ENCODE data around the gene COL23A1. TPM values are rescaled to one million over a fixed set of nuclear protein-coding genes. Genes with fewer than 3 reads are reported as not detected.

The COL23A1 gene
- total and polyA plus RNA-seq, 2 experiments from 2014 or later: 4.8 to 8.2 TPM

DNA sequence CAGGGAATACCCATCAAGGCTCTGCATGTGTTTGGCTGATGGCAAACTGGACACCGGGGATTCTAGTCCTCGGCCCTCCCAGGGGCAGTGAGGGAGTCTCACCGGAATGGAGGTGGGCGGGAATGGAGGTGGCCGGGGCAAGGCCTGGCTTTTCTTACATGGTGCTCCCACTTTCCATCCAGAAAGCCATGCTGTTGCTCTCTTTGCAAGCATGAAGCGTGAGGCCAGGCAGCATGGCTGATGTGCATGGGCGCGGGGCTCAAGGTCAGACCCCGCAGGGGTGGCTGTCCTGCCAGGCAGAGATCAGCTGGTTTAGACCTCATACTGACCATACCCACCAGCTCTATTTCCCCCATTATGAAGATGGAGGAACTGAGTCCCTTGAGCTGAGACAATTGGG, 249.6 kb downstream of the COL23A1 start:
- no peaks in the 10 kb centered on the region for H3K27me3 ChIP-seq (ENCODE audit: insufficient read depth)
- Mint-ChIP-seq H3K27me3 (ENCODE audit: insufficient read depth, low read depth, poor library complexity) (peaks cover 6% of the 10 kb centered on the region), H3K36me3 (ENCODE audit: low read depth) (peaks cover 3% of the 10 kb centered on the region; the same call in 1 of the 3 replicates), H3K4me3 (no peak overlapping the region), H3K4me1 (peaks cover 7% of the 10 kb centered on the region), H3K27ac (no peak overlapping the region), H3K9me3 (no peaks in the 10 kb centered on the region)
- DNase-seq (ENCODE audit: low spot score) (no peak), ATAC-seq (no peak)
- H3K9me2 ChIP-seq (ENCODE audit: insufficient read depth): no peaks in the 10 kb centered on the region
- no peaks in the 10 kb centered on the region for H3F3A ChIP-seq (replicated peaks; ENCODE audit: low read depth)
- H3K4me3 ChIP-seq: no peak overlapping the region
- no peak overlapping the region for H2AFZ ChIP-seq
- H3K4me2 ChIP-seq: no peak overlapping the region
- H3K36me3 ChIP-seq (ENCODE audit: insufficient read depth): no peaks in the 10 kb centered on the region
- no peaks in the 10 kb centered on the region for H3K79me2 ChIP-seq (replicated peaks; ENCODE audit: insufficient read depth)
- H3K4me1 ChIP-seq (ENCODE audit: insufficient read depth): no peaks in the 10 kb centered on the region
- no peaks in the 10 kb centered on the region for H4K20me1 ChIP-seq (replicated peaks; ENCODE audit: insufficient read depth)
- H3K27ac ChIP-seq (ENCODE audit: low read depth): no peak overlapping the region
- TF ChIP-seq ZNF331 (CRISPR knock-in tag; IDR thresholded peaks at IDR 0.05; ENCODE audit: low read depth) (no peak), JUNB (IDR thresholded peaks at IDR 0.05; ENCODE audit: unreplicated experiment) (no peak), ZNF462 (CRISPR knock-in tag; IDR thresholded peaks at IDR 0.05) (no peak), ETS1 (IDR thresholded peaks at IDR 0.05) (no peak), STAT1 (IDR thresholded peaks at IDR 0.05; ENCODE audit: unreplicated experiment) (no peak), CREB1 (CRISPR knock-in tag; IDR thresholded peaks at IDR 0.05; ENCODE audit: low read depth) (no peak), ZNF114 (CRISPR knock-in tag; IDR thresholded peaks at IDR 0.05) (no peak), CTCF (conservative IDR thresholded peaks at IDR 0.05; ENCODE audit: low read depth in 2 of 2) (no peak), EZH2phosphoT487 (IDR thresholded peaks at IDR 0.05; ENCODE audit: unreplicated experiment) (no peak), EZH2 (IDR thresholded peaks at IDR 0.05; ENCODE audit: low read depth, unreplicated experiment) (no peak), REST (IDR thresholded peaks at IDR 0.05; ENCODE audit: unreplicated experiment) (no peak), POLR2AphosphoS5 (IDR thresholded peaks at IDR 0.05; ENCODE audit: low read depth) (no peak), NANOG (IDR thresholded peaks at IDR 0.05; ENCODE audit: borderline replicate concordance) (no peak)

Data from GM23338 (cell line).